Esophagus (tissue), 2 donors: Measurements from ENCODE around the gene MFRP. TPM values are rescaled to one million over a fixed set of nuclear protein-coding genes. Genes with fewer than 3 reads are reported as not detected.

Experiments used
- H3K27ac ChIP-seq, 2 donors: one replicate each; pipeline ENCODE4 v1.5.1; 2013; ENCODE audit warnings: low read depth in 2 of 2, mild to moderate bottlenecking in 2 of 2, inconsistent platforms in 1 of 2, low read length in 1 of 2, moderate library complexity in 1 of 2
- H3K27me3 ChIP-seq, 2 donors: one replicate each; pipeline ENCODE4 v1.6.1; 2013; ENCODE audit warnings: low read length in 2 of 2, control low read depth in 1 of 2, mild to moderate bottlenecking in 1 of 2; ENCODE audit not compliant: insufficient read depth in 2 of 2, control insufficient read depth in 1 of 2
- H3K36me3 ChIP-seq, 2 donors: one replicate each; pipeline ENCODE4 v1.6.1; 2013; ENCODE audit warnings: low read length in 1 of 2; ENCODE audit not compliant: control insufficient read depth in 2 of 2, insufficient read depth in 2 of 2
- H3K4me1 ChIP-seq, 2 donors: one replicate each; pipeline ENCODE4 v1.6.1; 2013; ENCODE audit warnings: low read length in 1 of 2; ENCODE audit not compliant: control insufficient read depth in 2 of 2, insufficient read depth in 2 of 2
- H3K4me3 ChIP-seq, 2 donors: one replicate each; pipeline ENCODE4 v1.5.1; 2013; ENCODE audit warnings: low read length in 2 of 2, mild to moderate bottlenecking in 2 of 2, low read depth in 1 of 2, moderate library complexity in 1 of 2
- H3K9me3 ChIP-seq, 2 donors: one replicate each; pipeline ENCODE4 v1.6.1; 2013; ENCODE audit warnings: mild to moderate bottlenecking in 2 of 2, low read depth in 1 of 2, low read length in 1 of 2, moderate library complexity in 1 of 2; ENCODE audit not compliant: control insufficient read depth in 2 of 2, insufficient read depth in 1 of 2
- WGBS, 2 donors: extraction: QIAGEN DNeasy Blood & Tissue Kit; methylation state at CpG; one replicate each; pipeline ENCODE4 v1.1.7; 2013; 5-methylcytosine and 5-hydroxymethylcytosine counted together
- polyA plus RNA-seq, 2 donors: library from polyadenylated mRNA; stranded (reverse); fragments of 200-250 nt; gene quantifications; one replicate each; pipeline ENCODE4 v1.2.3, GENCODE V29; 2013
- donor health status: healthy with polysubstance abuse.
- donor health status: Bipolar disorder and iron deficiency.

Gene MFRP
- polyA plus RNA-seq, 2 donors, result not detected

DNA sequence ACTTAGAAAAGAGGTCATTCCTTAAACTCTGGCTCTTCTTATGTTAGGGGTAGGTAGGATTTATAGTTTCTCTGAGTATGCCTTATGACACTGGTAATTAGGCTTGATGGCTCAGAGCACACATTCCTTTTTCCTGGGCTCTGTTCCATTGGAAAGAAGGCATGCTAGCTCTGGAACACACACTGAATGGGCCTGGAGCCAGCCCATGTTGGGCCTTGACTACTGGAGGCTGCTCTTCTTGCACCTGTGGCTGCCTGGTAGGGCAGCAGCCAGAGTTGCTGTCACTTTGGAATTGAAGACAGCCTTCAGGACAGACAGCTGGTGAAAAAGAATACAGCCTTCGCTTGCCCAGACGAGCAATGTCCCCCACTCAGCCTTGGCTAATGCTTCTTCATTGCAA, 47.8 kb downstream of the MFRP start:
- Histone ChIP-seq H3K27ac (no peak overlapping the region), H3K27me3 (no peaks in the 10 kb centered on the region), H3K9me3 (no peaks in the 10 kb centered on the region), H3K36me3 (peaks cover 0 to 20% of the 10 kb centered on the region in 2 donors), H3K4me3 (no peak overlapping the region), H3K4me1 (no peaks in the 10 kb centered on the region)
- WGBS, 2 donors, result 61 to 70% methylated on average over 2 of the region's 2 CpGs

DNA sequence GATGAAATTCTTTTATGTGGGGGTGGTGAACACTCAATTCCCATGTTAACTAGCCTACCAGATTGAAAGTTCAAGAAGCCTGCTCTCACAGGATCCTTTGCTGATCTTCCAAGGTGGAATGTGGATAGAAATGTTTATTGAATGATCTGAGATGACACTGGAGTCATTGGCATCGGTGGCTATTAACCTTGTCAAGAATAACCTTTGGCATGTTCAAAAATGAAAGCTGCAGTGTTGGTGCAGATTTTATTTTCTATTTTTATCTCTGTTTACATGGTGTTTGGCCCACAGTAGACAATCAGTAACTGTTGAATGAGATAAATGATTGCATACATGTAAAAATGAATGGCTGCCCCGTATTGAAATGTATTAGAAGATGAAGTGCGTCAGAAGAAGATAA, 48.6 kb downstream of the MFRP start:
- Histone ChIP-seq H3K27me3 (no peaks in the 10 kb centered on the region), H3K27ac (no peak overlapping the region), H3K36me3 (peaks cover 0 to 16% of the 10 kb centered on the region in 2 donors)

DNA sequence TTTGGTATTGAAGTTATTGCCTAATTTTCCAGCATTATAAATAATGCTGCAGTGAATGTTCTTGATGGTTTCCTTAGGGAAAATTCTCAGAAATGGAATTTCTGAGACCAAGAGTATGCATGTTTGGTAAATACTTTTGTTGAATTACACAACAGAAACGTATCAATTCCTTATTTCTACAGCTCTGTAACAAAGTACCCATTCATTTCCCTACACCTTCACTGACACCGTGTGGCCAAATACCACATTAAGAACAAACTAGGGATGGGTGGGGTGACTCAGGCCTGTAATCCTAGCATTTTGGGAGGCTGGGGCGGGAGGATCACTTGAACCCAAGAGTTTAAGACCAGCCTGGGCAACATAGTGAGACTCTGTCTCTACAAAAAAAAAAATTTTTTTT, 51.3 kb downstream of the MFRP start:
- WGBS, 2 donors, result 61 to 63% methylated on average over 3 of the region's 3 CpGs
- H3K4me3 ChIP-seq, result no peak overlapping the region
- no peaks in the 10 kb centered on the region for H3K4me1 ChIP-seq
- peaks cover 3 to 9% of the 10 kb centered on the region in 2 donors for H3K36me3 ChIP-seq
- no peaks in the 10 kb centered on the region for H3K27me3 ChIP-seq
- H3K27ac ChIP-seq, result no peak overlapping the region
- peaks cover 0 to 5% of the 10 kb centered on the region in 2 donors for H3K9me3 ChIP-seq

More for the DNA sequence above, 48.6 kb downstream of the MFRP start:
- Histone ChIP-seq H3K4me3 (no peak overlapping the region), H3K4me1 (no peaks in the 10 kb centered on the region), H3K9me3 (no peaks in the 10 kb centered on the region)
- 67 to 77% methylated on average over 3 of the region's 3 CpGs for WGBS, 2 donors

DNA sequence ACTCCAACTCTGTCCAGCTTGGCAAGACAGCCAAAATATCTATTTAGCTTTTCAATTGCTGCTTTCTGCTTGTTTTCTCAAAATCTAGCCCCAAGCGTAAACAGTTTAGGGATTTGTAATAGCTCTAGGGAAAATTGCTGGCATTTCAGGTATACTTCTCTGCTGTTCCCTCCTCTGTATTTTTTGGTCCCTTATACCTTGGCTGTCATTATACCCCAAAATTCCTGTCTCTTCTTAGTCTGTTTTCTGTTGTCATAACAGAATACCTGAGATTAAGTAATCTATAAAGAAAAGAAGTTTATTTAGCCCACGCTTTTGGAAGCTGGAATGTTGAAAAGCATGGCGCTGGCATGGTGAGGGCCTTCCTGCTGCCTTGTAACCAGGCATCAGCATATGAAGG, 53.0 kb downstream of the MFRP start:
- H3K27ac ChIP-seq, result no peak overlapping the region
- peaks cover 2 to 3% of the 10 kb centered on the region in 2 donors for H3K36me3 ChIP-seq
- 94 to 99% methylated on average over 3 of the region's 3 CpGs for WGBS, 2 donors
- H3K4me3 ChIP-seq, result no peak overlapping the region
- H3K4me1 ChIP-seq, result no peaks in the 10 kb centered on the region
- H3K9me3 ChIP-seq, result peaks cover 0 to 5% of the 10 kb centered on the region in 2 donors
- H3K27me3 ChIP-seq, result no peaks in the 10 kb centered on the region

DNA sequence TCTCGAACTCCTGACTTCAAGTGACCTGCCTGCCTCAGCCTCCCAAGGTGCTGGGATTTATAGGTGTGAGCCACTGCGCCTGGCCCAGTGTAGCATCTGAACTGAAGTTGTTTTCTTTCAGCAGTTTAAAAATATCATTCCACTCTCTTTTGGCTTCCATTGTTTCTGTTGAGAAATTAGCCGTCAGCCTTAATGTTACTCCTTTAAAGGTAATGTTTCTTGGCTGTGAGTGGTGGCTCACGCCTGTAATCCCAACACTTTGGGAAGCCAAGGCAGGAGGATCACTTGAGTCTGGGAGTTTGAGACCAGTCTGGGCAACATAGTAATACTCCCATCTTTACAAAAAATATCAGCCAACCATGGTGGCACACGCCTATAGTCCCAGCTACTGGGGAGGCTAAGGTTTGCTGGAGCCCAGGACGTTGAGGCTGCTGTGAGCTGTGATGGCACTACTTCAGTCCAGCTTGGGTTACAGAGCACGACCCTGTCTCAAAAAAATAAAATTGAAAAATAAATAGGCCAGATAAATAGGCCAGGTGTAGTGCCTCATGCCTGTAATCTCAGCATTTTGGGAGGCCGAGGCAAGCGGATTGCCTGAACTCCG, 55.5 kb downstream of the MFRP start:
- Histone ChIP-seq H3K4me1 (no peaks in the 10 kb centered on the region), H3K27ac (no peak overlapping the region), H3K27me3 (no peaks in the 10 kb centered on the region), H3K4me3 (no peak overlapping the region), H3K9me3 (peaks cover 0 to 5% of the 10 kb centered on the region in 2 donors), H3K36me3 (peaks cover 0 to 3% of the 10 kb centered on the region in 2 donors)
- WGBS, 2 donors, result 96 to 100% methylated on average over 10 of the region's 10 CpGs

Other genes starting within 250 kb of the MFRP start
- gene DPAGT1, start 244.9 kb downstream of the MFRP start, polyA plus RNA-seq, result 10 to 100 TPM; 16.5 to 21.5 TPM
- 10 to 100 TPM in 1 of 2 donors, 1 to 10 TPM in 1; 8.4 to 13.1 TPM for gene C2CD2L, start 239.4 kb downstream of the MFRP start, polyA plus RNA-seq
- 10 to 100 TPM in 1 of 2 donors, 1 to 10 TPM in 1; 9.1 to 16.0 TPM for gene HINFP, start 225.1 kb downstream of the MFRP start, polyA plus RNA-seq
- gene ABCG4, start 197.7 kb downstream of the MFRP start, polyA plus RNA-seq, result under 1 TPM; 0.21 to 0.81 TPM
- 10 to 100 TPM; 24.9 to 38.8 TPM for gene NLRX1, start 178.0 kb downstream of the MFRP start, polyA plus RNA-seq
- under 1 TPM; 0.05 to 0.41 TPM for gene NHERF4, start 161.2 kb downstream of the MFRP start, polyA plus RNA-seq
- 1 to 10 TPM; 3.0 to 6.2 TPM for gene CBL, start 140.4 kb downstream of the MFRP start, polyA plus RNA-seq
- 10 to 100 TPM; 10.3 to 34.4 TPM for gene MCAM, start 29.6 kb downstream of the MFRP start, polyA plus RNA-seq
- 10 to 100 TPM in 1 of 2 donors, 1 to 10 TPM in 1; 7.4 to 16.2 TPM for gene RNF26, start 12.2 kb downstream of the MFRP start, polyA plus RNA-seq
- 1 to 10 TPM; 4.8 to 6.7 TPM for gene C1QTNF5, start 5.8 kb downstream of the MFRP start, polyA plus RNA-seq
- 1 to 10 TPM; 2.1 to 4.9 TPM for gene USP2, start 35.0 kb upstream of the MFRP start, polyA plus RNA-seq
- 1 to 10 TPM in 1 of 2 donors, under 1 TPM in 1; 0.92 to 1.2 TPM for gene THY1, start 76.5 kb upstream of the MFRP start, polyA plus RNA-seq